Gastroesophageal sphincter (tissue), 3 donors: ENCODE data around the gene CKS2.

ENCODE experiments used
- EP300 ChIP-seq: sonication (generic); formaldehyde crosslinking; IDR thresholded peaks from one replicate; pipeline ENCODE4 v1.6.1; 2017; ENCODE audit warnings: antibody characterized with exemption, mild to moderate bottlenecking
- POLR2A ChIP-seq, 2 donors: fragments of 450-650 bp; IDR thresholded peaks; one replicate each; pipeline ENCODE4 v1.6.1; 2017; ENCODE audit warnings: antibody characterized with exemption in 2 of 2, mild to moderate bottlenecking in 2 of 2, moderate library complexity in 1 of 2
- POLR2AphosphoS5 ChIP-seq: sonication (generic); formaldehyde crosslinking; IDR thresholded peaks from one replicate; pipeline ENCODE4 v1.6.1; 2017; ENCODE audit warnings: antibody characterized with exemption
- TF ChIP-seq, protein P1 (sequence below), 4 experiments: fragments of 200-600 bp in 2 of 4; fragments of 450-650 bp in 2 of 4; sonication (generic) in 1 of 4; IDR thresholded peaks; one replicate each; pipeline ENCODE4 v1.5.1; 2017 to 2019; ENCODE audit warnings: antibody characterized with exemption in 4 of 4, mild to moderate bottlenecking in 2 of 4, moderate library complexity in 2 of 4

DNA sequence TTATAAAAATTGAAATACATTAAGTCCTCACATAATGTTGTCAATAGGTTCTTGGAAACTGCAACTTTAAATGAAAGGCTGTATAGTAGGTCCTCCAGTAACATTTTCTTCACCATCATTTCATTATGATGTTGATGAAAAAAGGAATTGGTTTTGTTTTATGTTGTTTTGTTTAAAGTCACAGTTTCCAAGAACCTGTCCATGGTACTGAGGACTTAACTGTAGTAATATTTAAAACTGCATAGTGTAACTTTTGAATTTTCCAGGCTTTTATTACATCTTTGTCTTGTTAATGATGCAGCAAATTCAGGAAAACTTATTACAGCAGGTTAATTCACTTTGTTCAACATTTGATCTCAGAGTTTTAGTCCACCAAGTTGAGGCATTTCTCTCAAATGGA lies 18.9 kb downstream of the CKS2 start:
- TF ChIP-seq POLR2A (IDR thresholded peaks at IDR 0.05), result no peak
- TF ChIP-seq, protein P1, sequence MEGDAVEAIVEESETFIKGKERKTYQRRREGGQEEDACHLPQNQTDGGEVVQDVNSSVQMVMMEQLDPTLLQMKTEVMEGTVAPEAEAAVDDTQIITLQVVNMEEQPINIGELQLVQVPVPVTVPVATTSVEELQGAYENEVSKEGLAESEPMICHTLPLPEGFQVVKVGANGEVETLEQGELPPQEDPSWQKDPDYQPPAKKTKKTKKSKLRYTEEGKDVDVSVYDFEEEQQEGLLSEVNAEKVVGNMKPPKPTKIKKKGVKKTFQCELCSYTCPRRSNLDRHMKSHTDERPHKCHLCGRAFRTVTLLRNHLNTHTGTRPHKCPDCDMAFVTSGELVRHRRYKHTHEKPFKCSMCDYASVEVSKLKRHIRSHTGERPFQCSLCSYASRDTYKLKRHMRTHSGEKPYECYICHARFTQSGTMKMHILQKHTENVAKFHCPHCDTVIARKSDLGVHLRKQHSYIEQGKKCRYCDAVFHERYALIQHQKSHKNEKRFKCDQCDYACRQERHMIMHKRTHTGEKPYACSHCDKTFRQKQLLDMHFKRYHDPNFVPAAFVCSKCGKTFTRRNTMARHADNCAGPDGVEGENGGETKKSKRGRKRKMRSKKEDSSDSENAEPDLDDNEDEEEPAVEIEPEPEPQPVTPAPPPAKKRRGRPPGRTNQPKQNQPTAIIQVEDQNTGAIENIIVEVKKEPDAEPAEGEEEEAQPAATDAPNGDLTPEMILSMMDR (IDR thresholded peaks at IDR 0.05), result no peak
- TF ChIP-seq EP300, result no peak
- no peak for TF ChIP-seq POLR2AphosphoS5
